ENCODE data around the gene ALG12.

ALG12 gene

DNA sequence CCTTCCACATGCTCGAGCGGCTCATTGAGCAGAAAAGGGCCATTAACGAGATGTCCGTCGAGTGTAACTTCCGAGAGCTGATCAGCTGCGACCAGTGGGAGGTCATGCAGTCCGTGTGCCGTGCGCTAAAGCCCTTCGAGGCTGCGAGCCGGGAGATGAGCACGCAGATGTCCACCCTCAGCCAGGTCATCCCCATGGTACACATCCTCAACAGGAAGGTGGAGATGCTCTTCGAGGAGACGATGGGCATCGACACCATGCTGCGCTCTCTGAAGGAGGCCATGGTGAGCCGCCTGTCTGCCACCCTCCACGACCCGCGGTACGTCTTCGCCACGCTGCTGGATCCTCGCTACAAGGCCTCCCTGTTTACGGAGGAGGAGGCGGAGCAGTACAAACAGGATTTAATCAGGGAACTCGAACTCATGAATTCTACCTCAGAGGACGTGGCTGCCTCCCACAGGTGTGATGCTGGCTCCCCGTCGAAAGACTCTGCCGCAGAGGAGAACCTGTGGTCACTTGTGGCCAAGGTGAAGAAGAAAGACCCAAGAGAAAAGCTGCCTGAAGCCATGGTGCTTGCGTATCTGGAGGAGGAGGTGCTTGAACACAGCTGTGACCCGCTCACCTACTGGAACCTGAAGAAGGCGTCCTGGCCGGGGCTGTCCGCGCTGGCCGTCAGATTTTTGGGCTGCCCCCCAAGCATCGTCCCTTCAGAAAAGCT is 31.7 kb downstream of the ALG12 start:
- Histone ChIP-seq H3K9me3 (ENCODE audit: control insufficient read depth in 1 of 2, low read length in 2 of 2) (no peaks in the 10 kb centered on the region), H3K27me3 (ENCODE audit: low read depth, low read length) (no peaks in the 10 kb centered on the region), H3K4me3 (ENCODE audit: low read depth in 1 of 2, low read length in 2 of 2) (no peak overlapping the region), H3K4me1 (ENCODE audit: control insufficient read depth in 1 of 2, insufficient read depth in 2 of 2, low read length in 2 of 2) (no peaks in the 10 kb centered on the region), H3K36me3 (ENCODE audit: control insufficient read depth in 1 of 2, insufficient read depth in 2 of 2, low read length in 2 of 2) (peaks cover 18 to 27% of the 10 kb centered on the region in 2 donors), H3K27ac (ENCODE audit: low read length) (no peak overlapping the region)

DNA sequence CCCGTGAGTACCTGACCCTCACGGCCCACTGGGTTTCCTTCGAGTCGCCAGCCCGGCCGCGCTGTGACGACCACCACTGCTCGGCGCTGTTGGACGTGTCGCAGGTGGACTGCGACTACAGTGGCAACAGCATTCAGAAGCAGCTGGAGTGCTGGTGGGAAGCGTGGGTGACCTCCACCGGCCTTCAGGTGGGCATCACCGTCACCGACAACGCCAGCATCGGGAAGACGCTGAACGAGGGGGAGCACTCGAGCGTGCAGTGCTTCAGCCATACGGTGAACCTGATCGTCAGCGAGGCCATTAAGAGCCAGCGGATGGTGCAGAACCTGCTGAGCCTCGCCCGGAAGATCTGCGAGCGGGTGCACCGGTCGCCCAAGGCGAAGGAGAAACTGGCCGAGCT is 32.4 kb downstream of the ALG12 start:
- H3K27ac ChIP-seq (ENCODE audit: low read length) = no peak overlapping the region
- H3K36me3 ChIP-seq (ENCODE audit: control insufficient read depth in 1 of 2, insufficient read depth in 2 of 2, low read length in 2 of 2) = peaks cover 18 to 27% of the 10 kb centered on the region in 2 donors
- H3K4me3 ChIP-seq (ENCODE audit: low read depth in 1 of 2, low read length in 2 of 2) = no peak overlapping the region
- no peaks in the 10 kb centered on the region for H3K4me1 ChIP-seq (ENCODE audit: control insufficient read depth in 1 of 2, insufficient read depth in 2 of 2, low read length in 2 of 2)
- no peaks in the 10 kb centered on the region for H3K9me3 ChIP-seq (ENCODE audit: control insufficient read depth in 1 of 2, low read length in 2 of 2)
- H3K27me3 ChIP-seq (ENCODE audit: low read depth, low read length) = no peaks in the 10 kb centered on the region

DNA sequence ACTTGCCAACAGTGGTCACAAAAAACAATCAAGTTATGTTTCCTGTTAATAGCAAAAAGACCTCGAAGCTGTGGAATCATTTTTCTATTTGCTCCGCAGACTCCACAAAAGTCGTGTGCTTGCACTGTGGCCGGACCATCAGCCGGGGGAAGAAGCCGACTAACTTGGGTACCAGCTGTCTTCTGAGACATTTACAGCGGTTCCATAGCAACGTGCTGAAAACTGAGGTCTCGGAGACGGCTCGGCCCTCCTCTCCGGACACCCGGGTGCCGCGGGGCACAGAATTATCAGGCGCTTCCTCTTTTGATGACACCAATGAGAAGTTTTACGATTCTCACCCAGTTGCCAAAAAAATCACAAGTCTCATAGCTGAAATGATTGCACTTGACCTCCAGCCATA is 33.0 kb downstream of the ALG12 start:
- H3K36me3 ChIP-seq (ENCODE audit: control insufficient read depth in 1 of 2, insufficient read depth in 2 of 2, low read length in 2 of 2) = peaks cover 18 to 27% of the 10 kb centered on the region in 2 donors
- H3K27ac ChIP-seq (ENCODE audit: low read length) = no peak overlapping the region
- H3K27me3 ChIP-seq (ENCODE audit: low read depth, low read length) = no peaks in the 10 kb centered on the region
- no peaks in the 10 kb centered on the region for H3K9me3 ChIP-seq (ENCODE audit: control insufficient read depth in 1 of 2, low read length in 2 of 2)
- H3K4me1 ChIP-seq (ENCODE audit: control insufficient read depth in 1 of 2, insufficient read depth in 2 of 2, low read length in 2 of 2) = no peaks in the 10 kb centered on the region
- no peak overlapping the region for H3K4me3 ChIP-seq (ENCODE audit: low read depth in 1 of 2, low read length in 2 of 2)

DNA sequence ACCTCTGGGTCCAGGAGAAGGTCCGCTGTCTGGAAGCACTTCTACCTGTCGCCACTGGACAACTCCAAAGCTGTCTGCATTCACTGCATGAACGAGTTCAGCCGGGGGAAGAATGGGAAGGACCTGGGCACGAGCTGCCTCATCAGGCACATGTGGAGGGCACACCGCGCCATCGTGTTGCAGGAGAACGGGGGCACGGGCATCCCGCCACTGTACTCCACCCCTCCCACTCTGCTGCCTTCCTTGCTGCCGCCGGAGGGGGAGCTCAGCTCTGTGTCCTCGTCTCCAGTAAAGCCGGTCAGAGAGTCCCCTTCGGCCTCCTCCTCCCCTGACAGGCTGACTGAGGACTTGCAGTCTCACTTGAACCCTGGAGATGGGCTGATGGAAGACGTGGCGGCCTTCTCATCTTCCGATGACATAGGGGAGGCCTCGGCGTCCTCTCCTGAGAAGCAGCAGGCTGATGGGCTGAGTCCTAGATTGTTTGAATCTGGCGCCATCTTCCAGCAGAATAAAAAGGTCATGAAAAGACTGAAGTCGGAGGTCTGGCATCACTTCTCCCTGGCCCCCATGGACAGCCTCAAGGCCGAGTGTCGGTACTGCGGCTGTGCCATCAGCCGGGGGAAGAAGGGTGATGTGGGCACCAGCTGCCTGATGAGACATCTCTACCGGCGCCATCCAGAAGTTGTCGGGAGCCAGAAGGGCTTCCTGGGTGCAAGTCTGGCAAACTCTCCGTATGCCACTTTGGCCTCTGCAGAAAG is 33.6 kb downstream of the ALG12 start:
- H3K36me3 ChIP-seq (ENCODE audit: control insufficient read depth in 1 of 2, insufficient read depth in 2 of 2, low read length in 2 of 2) = peaks cover 18 to 27% of the 10 kb centered on the region in 2 donors
- H3K4me1 ChIP-seq (ENCODE audit: control insufficient read depth in 1 of 2, insufficient read depth in 2 of 2, low read length in 2 of 2) = no peaks in the 10 kb centered on the region
- H3K4me3 ChIP-seq (ENCODE audit: low read depth in 1 of 2, low read length in 2 of 2) = no peak overlapping the region
- H3K9me3 ChIP-seq (ENCODE audit: control insufficient read depth in 1 of 2, low read length in 2 of 2) = no peaks in the 10 kb centered on the region
- H3K27me3 ChIP-seq (ENCODE audit: low read depth, low read length) = no peaks in the 10 kb centered on the region
- H3K27ac ChIP-seq (ENCODE audit: low read length) = no peak overlapping the region

DNA sequence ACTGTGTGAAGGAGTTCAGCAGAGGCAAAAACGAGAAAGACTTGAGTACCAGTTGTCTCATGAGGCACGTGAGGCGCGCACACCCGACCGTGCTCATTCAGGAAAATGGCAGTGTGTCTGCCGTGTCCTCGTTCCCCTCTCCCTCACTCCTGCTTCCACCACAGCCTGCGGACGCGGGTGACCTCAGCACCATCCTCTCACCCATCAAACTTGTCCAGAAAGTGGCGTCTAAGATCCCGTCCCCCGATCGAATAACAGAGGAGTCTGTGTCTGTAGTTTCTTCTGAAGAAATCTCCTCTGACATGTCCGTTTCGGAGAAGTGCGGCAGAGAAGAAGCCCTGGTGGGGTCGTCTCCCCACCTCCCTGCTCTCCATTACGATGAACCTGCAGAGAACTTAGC is 34.2 kb downstream of the ALG12 start:
- H3K36me3 ChIP-seq (ENCODE audit: control insufficient read depth in 1 of 2, insufficient read depth in 2 of 2, low read length in 2 of 2) = peaks cover 18 to 27% of the 10 kb centered on the region in 2 donors
- no peaks in the 10 kb centered on the region for H3K4me1 ChIP-seq (ENCODE audit: control insufficient read depth in 1 of 2, insufficient read depth in 2 of 2, low read length in 2 of 2)
- no peaks in the 10 kb centered on the region for H3K9me3 ChIP-seq (ENCODE audit: control insufficient read depth in 1 of 2, low read length in 2 of 2)
- H3K27me3 ChIP-seq (ENCODE audit: low read depth, low read length) = no peaks in the 10 kb centered on the region
- no peak overlapping the region for H3K4me3 ChIP-seq (ENCODE audit: low read depth in 1 of 2, low read length in 2 of 2)
- no peak overlapping the region for H3K27ac ChIP-seq (ENCODE audit: low read length)

DNA sequence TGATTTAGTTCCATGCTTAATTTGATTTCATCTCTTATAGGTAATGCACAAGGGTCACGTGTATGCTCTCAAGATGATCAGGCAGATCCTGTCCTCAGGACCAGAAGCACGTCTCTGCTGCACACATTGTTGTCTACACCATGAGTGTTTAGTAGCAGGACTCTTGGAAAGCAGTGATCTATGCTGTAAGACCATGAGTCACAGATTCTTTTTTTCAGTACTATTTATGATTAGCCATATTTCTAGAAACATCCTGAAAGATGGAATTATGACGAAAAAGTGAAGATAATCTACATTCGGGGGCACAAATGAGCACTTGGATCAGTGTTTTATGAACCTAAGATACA is 35.0 kb downstream of the ALG12 start:
- no peaks in the 10 kb centered on the region for H3K9me3 ChIP-seq (ENCODE audit: control insufficient read depth in 1 of 2, low read length in 2 of 2)
- H3K27ac ChIP-seq (ENCODE audit: low read length) = no peak overlapping the region
- H3K4me1 ChIP-seq (ENCODE audit: control insufficient read depth in 1 of 2, insufficient read depth in 2 of 2, low read length in 2 of 2) = no peaks in the 10 kb centered on the region
- H3K27me3 ChIP-seq (ENCODE audit: low read depth, low read length) = no peaks in the 10 kb centered on the region
- no peak overlapping the region for H3K4me3 ChIP-seq (ENCODE audit: low read depth in 1 of 2, low read length in 2 of 2)
- H3K36me3 ChIP-seq (ENCODE audit: control insufficient read depth in 1 of 2, insufficient read depth in 2 of 2, low read length in 2 of 2) = peaks cover 18 to 27% of the 10 kb centered on the region in 2 donors

DNA sequence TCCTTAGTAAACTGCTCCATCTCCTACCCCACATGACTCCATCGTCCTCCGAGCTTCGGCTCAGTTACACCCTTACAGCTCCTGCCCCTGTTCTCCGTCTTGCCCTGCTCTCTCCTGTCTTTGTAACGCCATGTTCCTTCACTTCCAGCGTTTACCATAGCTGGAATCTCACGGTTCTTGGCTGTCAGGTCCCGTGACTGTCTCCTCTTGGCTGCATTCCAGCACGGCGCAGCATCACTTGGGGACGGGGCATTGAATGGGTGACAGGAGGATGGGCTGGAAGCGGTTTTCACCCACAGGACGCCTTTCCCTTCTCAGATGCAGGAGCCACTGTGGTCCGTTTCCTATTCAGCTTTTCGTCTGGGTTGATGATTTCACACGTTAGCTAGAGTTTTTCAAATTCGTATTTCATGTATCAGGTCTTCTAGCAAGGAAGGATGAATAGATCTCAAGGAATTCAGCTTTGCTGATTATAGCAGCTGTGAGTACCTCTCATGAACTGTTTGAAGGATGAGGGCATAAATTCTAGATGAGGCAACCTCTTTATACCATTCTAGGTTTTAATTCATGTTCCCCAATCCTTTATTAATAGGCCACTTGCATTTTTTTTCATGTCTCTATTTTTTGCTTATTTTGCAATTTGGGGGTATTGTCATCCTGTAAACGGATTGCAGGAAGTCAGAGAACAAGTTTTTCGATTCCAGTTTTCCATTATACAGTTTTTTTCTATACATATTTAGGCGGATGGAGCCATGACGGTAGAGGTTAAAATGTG is 35.5 kb downstream of the ALG12 start:
- Histone ChIP-seq H3K4me3 (ENCODE audit: low read depth in 1 of 2, low read length in 2 of 2) (no peak overlapping the region), H3K4me1 (ENCODE audit: control insufficient read depth in 1 of 2, insufficient read depth in 2 of 2, low read length in 2 of 2) (no peaks in the 10 kb centered on the region), H3K27me3 (ENCODE audit: low read depth, low read length) (no peaks in the 10 kb centered on the region), H3K9me3 (ENCODE audit: control insufficient read depth in 1 of 2, low read length in 2 of 2) (no peaks in the 10 kb centered on the region), H3K36me3 (ENCODE audit: control insufficient read depth in 1 of 2, insufficient read depth in 2 of 2, low read length in 2 of 2) (peaks cover 18 to 27% of the 10 kb centered on the region in 2 donors), H3K27ac (ENCODE audit: low read length) (no peak overlapping the region)

DNA sequence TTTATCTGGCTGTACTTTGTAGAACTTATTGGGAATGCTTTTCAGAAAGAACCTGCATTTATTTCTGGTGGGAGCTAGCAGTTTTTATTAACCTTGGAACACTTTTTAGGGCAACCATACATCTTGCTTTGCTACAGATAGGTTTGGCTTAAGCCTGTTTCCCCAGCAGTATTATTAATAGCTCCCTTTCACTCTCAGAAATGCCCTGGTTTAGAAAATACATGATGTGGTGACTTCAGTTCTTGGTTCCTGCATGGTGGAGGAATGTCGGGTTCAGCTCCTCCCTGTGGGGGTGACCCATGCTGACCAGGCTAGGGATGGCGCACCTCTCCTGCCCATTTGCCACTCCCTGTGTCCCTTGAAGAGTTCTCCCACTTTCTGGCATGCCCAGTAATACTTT is 36.4 kb downstream of the ALG12 start:
- Histone ChIP-seq H3K36me3 (ENCODE audit: control insufficient read depth in 1 of 2, insufficient read depth in 2 of 2, low read length in 2 of 2) (peaks cover 18 to 24% of the 10 kb centered on the region in 2 donors), H3K27me3 (ENCODE audit: low read depth, low read length) (no peaks in the 10 kb centered on the region), H3K4me1 (ENCODE audit: control insufficient read depth in 1 of 2, insufficient read depth in 2 of 2, low read length in 2 of 2) (no peaks in the 10 kb centered on the region), H3K9me3 (ENCODE audit: control insufficient read depth in 1 of 2, low read length in 2 of 2) (no peaks in the 10 kb centered on the region), H3K27ac (ENCODE audit: low read length) (no peak overlapping the region), H3K4me3 (ENCODE audit: low read depth in 1 of 2, low read length in 2 of 2) (no peak overlapping the region)

DNA sequence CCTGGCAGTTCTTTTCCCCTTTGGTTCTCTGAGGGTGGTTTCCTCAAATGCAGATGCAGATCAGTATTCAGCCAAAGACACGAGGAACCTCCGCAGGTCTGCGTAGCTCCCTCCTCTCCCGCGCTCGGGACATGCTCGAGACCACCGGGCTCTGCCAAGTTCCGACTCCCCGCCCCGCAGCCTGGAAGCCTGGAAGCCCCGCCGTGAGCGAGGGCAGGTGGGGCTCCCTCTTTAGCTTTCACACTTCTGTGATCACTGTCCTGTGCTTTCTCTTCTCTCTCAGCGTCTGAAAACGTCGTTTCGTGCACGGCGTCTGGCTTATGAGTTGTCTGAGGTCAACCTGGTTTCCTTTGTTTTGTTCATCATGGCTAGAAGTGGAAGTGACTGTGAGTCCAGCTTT is 38.0 kb downstream of the ALG12 start:
- Histone ChIP-seq H3K4me1 (ENCODE audit: control insufficient read depth in 1 of 2, insufficient read depth in 2 of 2, low read length in 2 of 2) (no peaks in the 10 kb centered on the region), H3K36me3 (ENCODE audit: control insufficient read depth in 1 of 2, insufficient read depth in 2 of 2, low read length in 2 of 2) (peaks cover 7 to 10% of the 10 kb centered on the region in 2 donors), H3K27me3 (ENCODE audit: low read depth, low read length) (no peaks in the 10 kb centered on the region), H3K9me3 (ENCODE audit: control insufficient read depth in 1 of 2, low read length in 2 of 2) (no peaks in the 10 kb centered on the region), H3K4me3 (ENCODE audit: low read depth in 1 of 2, low read length in 2 of 2) (no peak overlapping the region), H3K27ac (ENCODE audit: low read length) (no peak overlapping the region)

DNA sequence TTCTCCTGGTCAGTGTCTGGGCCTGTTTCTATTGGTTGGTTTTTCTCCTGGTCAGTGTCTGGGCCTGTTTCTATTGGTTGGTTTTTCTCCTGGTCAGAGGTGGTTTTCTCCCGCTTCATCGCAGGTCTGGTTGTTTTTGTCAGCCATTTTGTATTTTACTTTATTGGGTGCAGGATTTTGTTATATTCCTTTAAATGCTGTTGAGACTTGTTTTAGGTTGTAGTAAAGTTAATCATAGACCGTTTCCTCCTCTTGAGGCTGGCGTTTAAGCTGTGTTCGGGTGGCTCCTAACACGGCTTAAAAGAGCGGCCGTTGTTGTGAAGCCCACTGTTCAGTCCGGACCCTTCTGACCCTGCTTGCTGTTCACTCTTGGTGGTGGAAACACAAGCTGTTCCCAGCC is 38.4 kb downstream of the ALG12 start:
- no peak overlapping the region for H3K27ac ChIP-seq (ENCODE audit: low read length)
- H3K4me3 ChIP-seq (ENCODE audit: low read depth in 1 of 2, low read length in 2 of 2) = no peak overlapping the region
- no peaks in the 10 kb centered on the region for H3K9me3 ChIP-seq (ENCODE audit: control insufficient read depth in 1 of 2, low read length in 2 of 2)
- no peaks in the 10 kb centered on the region for H3K4me1 ChIP-seq (ENCODE audit: control insufficient read depth in 1 of 2, insufficient read depth in 2 of 2, low read length in 2 of 2)
- H3K36me3 ChIP-seq (ENCODE audit: control insufficient read depth in 1 of 2, insufficient read depth in 2 of 2, low read length in 2 of 2) = peaks cover 3 to 10% of the 10 kb centered on the region in 2 donors
- H3K27me3 ChIP-seq (ENCODE audit: low read depth, low read length) = no peaks in the 10 kb centered on the region

DNA sequence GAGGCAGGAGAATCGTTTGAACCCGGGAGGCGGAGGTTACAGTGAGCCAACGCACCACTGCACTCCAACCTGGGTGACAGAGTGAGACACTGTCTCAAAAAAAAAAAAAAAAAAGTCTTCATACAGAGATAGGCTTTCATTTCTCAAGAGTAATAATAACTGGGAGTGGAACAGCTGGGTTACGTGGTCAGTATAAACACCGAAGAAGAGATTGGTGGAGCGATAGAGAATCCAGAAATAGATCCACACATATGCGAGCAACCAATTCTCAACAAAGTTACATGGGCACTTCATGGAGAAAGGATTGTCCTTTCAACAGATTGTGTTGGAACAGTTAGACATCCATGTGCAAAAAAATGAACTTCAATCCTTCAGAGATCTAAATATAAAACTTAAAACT is 40.0 kb downstream of the ALG12 start:
- H3K36me3 ChIP-seq (ENCODE audit: control insufficient read depth in 1 of 2, insufficient read depth in 2 of 2, low read length in 2 of 2) = peaks cover 0 to 3% of the 10 kb centered on the region in 2 donors
- no peak overlapping the region for H3K27ac ChIP-seq (ENCODE audit: low read length)
- no peaks in the 10 kb centered on the region for H3K9me3 ChIP-seq (ENCODE audit: control insufficient read depth in 1 of 2, low read length in 2 of 2)
- H3K4me3 ChIP-seq (ENCODE audit: low read depth in 1 of 2, low read length in 2 of 2) = no peak overlapping the region
- H3K27me3 ChIP-seq (ENCODE audit: low read depth, low read length) = no peaks in the 10 kb centered on the region
- no peaks in the 10 kb centered on the region for H3K4me1 ChIP-seq (ENCODE audit: control insufficient read depth in 1 of 2, insufficient read depth in 2 of 2, low read length in 2 of 2)

Measured in muscle layer of duodenum (tissue), 2 donors.